Epithelial cell of prostate (primary cell): ENCODE measurements around the gene CACFD1.

Experiments used
- DNase-seq: peaks from one replicate; pipeline ENCODE4 v3.0.0-alpha.2; 2011; ENCODE audit warnings: low read depth, low spot score
- H3K27ac ChIP-seq: fragments of 450-650 bp; 2 replicates; pipeline ENCODE4 v1.5.1; 2017; ENCODE audit warnings: mild to moderate bottlenecking

CACFD1 gene

DNA sequence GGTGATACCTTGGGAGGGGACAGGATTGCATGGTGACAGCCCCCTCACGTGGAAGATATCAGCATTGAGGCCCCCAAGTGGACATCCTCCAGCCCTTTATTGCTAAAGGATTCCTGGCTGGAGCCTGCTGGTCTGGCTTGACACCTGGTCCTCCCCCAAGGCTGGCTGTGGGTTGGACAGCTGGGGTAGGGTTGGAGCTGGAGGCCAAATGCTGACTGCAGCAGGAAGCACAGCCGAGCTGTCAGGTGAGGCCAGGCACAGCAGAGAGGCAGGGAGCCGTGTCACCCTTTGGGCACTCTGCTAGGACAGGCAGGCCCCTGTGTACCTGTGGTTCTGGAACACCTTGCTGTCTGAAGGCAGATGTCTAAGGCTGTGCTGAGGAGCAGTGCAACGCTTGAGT lies 2.2 kb downstream of the CACFD1 start:
- no peak overlapping the region for H3K27ac ChIP-seq

DNA sequence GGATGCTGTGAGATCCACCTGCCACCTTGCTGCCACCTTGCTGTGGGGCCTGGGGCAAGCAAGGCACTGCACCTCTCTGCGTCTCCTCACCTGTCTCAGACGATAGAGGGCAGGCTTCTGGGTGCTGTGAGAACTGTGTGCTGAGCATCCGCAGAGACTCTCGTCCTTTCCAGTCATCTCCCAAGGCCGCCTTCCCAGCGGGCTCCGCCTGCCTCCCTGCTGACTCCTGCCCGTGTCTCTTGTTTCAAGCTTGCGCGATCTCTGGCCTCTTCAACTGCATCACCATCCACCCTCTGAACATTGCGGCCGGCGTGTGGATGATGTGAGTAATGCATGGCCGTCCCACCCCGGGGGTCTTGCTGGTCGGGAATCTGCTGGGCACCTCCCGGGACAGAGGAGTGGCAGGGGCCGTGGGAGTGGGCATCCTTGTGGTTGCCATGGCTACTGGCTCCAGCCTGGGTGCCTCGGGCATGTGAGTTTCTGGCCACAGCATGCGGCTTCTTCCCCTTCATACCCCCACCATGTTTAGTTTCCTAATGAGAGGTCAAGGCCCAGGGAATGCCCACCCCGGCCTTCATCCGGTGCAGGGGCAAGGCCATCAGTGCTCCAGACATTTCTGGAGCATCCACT lies 3.6 kb downstream of the CACFD1 start:
- no peak for DNase-seq
- H3K27ac ChIP-seq = no peak overlapping the region

More for the DNA sequence above, 2.2 kb downstream of the CACFD1 start:
- DNase-seq = no peak

DNA sequence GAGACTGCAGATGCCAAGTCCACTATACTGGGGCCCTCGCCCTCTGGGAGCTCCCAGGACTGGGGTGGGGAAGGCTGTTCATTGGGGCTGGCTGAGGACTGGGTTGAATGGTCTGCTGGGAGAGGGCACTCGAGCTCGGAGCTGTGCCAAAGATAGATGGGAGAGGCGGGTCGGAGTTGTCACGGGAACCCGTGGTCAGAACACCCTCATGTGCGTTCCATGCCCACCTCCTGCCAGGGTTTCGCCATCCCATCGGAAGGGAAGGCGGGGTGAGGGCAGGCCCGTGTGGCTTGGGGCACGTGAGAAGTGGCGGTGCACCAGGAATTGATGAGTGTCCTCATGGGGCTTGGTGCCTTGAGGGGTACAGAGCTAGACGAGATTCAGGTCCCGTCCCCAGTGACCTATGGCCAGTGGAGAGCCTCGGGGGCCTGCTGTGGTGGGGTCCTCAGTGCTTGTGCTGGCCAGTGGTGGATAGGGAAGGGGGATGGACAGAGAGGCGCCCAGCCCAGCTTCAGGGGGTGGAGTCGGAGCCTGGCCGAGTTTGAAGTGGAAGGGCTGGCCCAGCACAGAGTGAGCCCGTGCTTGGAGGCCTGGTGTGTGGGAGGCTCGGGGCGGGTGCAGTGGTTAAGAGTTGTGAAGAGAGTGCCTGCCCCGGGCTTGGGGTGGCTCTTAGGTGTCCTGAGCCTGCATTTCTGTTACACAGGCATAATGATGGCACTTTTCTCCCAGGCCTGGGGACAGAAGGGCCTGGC lies 4.3 kb downstream of the CACFD1 start:
- no peak overlapping the region for H3K27ac ChIP-seq
- no peak for DNase-seq

DNA sequence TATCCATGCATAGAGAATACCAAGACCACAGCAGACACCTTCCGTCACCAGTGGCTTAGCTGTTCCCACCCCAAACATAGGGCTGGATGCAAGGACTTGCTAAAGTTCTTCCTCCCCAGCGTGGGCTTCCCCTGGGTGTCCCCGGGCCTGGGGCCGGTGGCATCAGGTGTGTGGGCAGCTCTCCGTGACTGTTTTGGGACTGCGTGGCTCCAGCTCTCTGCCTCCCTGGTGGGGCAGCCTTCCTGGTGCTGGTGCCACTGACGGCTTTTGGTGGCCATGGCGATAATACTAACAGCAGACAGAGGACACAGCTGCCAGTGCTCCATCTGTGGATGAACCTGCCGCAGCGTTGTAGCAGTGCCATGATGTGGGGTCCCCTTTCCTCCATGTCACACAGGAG lies 4.9 kb downstream of the CACFD1 start:
- H3K27ac ChIP-seq = no peak overlapping the region
- no peak for DNase-seq

DNA sequence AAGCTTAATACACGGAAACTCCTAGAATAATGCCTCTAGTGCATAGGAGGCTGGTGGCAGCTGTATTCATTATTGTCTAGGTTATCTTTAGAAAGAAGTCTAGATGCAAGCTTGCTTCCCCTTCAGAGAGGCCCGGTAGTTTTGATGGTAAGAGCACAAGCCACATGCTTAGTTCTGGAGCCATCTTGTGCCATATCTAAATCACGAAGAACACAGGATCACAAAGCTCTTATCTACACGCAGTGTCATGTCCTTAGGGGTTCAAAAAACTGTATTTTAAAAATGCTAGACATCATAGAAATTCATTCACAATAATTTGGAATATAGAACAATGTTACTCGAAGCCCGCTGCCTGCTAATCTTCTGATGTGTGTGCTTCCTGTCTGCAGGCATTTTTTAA lies 6.2 kb downstream of the CACFD1 start:
- no peak for DNase-seq
- no peak overlapping the region for H3K27ac ChIP-seq

DNA sequence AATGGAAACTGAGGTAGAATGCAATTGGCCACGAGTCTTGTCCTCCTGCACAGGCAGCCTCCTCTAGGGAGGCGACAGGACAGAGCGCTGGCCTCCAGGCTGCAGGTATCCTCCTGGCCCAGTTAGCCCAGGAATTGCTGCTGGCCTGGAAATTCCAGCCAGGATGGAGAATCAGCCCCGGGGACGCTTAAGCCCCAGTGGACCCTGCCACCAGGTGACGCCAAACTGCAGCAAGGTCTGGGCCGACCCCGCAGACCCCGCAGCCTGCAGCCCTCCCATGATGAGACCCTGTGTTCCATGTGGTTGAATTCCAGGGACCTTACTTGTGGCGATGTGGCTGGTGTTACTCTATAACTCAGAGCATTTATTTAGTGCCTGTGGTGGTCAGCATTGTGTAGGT lies 7.3 kb downstream of the CACFD1 start:
- no peak overlapping the region for H3K27ac ChIP-seq
- no peak for DNase-seq

DNA sequence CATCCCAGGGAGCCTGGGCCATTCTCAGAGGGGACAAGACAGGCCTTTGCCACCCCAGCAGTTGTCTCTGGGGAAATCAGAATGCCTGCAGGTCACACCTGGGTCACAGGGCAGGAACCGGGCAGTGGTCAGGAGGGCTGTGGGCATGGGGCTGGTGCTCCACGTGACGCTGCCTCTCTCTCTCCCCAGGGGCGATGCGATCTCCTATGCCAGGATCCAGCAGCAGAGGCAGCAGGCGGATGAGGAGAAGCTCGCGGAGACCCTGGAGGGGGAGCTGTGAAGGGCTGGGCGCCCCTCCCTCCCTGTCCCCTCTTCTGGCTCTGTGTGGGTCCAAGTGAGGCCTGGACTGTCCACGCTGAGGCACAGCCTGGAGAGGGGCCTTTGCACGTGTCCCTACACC lies 8.6 kb downstream of the CACFD1 start:
- H3K27ac ChIP-seq = no peak overlapping the region
- DNase-seq = no peak

DNA sequence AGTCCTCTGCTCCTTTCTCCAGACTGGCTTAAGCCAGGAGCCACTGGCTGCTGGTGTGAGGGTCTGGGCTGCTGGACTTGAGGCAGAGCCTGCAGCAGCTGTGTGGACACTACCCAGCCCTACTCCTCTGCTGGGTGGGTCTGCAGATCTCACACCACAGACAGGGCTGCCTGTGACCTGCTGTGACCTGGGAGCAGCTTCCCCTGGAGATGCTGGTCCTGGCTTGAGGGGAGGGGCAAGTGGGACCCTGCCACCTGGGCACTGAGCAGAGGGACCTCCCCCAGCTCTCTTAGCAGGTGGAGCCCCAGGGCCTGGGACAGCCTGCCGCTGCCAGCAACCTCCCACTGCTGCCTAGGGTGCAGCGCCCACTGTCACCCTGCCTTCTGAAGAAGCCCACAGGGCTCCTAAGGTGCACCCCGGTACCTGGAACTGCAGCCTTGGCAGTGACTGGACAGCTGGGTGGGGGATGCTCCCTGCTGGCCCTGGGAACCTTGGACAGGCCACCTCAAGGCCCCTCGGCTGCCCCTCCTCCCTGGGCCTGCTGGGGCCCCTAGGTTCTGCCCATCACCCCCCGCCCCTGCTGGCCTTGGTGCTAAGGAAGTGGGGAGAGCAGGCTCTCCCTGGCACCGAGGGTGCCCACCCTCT lies 9.1 kb downstream of the CACFD1 start:
- no peak for DNase-seq
- no peak overlapping the region for H3K27ac ChIP-seq

DNA sequence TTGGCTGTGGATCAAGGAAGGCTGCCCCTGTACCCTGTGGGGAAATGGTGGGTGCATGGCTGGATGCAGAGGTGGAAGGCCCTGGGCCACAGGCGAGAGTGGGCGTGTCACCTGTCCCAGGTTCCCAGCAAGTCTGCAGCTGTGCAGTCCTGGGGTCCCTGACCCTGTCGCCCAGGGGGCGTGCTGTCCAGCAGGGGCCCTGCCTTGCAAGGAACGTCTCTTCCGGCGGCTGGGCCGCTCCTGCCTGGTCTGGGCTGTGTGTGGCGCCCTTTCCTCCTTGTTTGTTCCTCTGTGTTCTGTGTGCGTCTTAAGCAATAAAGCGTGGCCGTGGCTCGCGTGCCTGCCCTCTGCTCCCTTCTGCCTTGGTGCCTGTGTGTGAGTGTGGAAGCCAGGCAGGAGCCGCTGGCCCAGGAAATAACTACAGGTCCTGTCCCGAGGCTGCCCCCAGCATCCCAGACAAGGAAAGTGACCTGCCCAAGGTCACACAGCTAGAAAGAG lies 10.7 kb downstream of the CACFD1 start:
- no peak overlapping the region for H3K27ac ChIP-seq
- no peak for DNase-seq

DNA sequence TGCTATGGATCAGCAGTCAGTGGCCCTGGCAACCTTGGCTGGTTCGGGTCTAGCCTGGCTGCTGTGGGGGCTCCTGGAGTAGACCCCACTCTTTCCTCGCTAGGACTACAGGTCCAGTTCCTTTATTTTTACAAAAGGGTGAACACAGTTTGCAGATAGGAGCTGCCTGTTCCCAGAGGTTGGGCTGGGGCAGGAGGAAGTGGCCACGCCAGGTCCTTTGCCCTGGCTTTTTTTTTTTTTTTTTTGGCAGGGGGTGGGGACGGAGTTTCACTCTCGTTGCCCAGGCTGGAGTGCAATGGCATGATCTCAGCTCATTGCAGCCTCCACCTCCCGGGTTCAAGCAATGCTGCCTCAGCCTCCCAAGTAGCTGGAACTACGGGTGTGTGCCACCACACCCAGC lies 11.2 kb downstream of the CACFD1 start:
- no peak for DNase-seq
- no peak overlapping the region for H3K27ac ChIP-seq

DNA sequence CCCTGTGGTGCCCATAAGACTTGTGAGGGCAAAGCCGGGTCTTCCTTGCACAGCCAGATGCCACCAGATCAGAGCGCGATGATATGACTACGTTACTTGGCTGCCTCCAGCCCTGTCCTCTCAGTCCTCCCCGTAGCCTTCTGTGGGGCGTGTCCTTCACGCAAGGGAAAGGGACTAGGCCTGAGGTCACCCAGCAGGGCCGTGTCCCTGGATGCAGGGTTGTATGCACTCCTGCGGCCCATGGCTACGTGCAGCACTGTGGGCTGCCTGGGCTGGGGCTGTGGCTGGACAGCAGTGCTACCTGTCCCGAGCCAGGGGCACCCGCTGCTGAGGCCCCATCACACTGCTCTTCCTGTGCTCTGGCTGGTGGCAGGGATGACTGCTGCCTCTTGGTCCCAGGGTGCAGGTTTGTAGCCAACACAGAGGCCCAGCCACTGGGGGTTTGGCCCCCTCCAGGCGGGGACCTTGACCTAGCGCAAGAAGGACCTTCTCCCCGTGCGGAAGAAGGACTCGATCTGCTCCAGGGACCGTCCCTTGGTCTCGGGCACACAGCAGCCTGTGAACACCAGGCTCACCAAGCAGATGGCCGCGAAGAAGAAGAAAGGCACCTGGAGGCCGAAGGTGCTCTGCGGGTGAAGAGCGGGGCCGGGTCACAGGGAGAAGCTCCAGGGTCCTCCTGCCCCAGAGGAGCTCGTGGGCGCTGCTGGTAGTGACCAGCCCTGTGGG lies 11.9 kb downstream of the CACFD1 start:
- H3K27ac ChIP-seq = no peak overlapping the region
- no peak for DNase-seq

DNA sequence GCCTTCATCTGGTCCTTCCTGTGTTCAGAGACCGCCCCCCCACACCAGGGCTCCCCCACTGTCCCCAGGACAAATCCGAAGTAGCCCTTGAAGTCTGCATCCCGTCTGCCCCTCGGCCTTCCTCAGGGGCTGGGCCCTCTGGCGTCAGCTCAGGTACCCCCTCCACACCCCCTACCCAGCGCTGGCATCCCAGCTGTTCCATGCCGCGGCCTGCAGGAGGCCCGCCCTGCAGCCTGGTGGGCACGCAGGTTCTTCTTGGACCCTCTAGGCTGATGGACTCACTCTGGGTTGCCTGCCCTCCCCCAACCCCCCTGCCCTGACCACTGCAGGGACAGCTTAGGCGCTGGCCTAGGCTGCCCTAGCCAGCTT lies 12.5 kb downstream of the CACFD1 start:
- no peak for DNase-seq
- H3K27ac ChIP-seq = no peak overlapping the region

DNA sequence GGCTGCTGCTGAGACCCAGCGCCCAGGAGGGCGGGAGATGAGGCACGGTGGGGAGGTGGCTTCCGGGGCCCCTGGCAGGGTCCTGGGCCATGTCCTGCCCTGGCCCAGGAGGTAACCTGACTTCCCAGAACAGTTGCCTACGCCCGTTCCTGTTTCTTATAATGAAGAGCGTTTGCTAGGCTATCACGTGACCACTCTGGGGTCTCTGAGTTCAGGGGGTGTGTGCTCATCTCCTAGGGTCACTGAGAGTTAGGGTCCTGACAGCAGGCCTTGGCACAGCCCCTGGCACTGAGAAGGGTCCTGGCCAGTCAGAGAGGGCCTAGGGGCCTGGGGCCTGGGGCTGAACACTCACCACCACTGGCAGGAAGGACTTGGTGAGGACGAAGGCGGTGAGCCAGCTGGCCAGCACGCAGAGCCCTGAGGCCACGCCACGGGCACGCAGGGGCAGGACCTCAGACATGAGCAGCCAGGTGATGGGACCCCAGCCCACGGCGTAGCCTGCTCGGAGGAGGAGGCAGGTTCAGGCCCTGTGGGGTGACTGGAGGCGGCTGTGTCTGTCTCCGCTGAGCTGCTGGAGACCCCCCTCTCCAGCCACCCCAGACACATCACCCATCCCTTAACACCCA lies 13.1 kb downstream of the CACFD1 start:
- DNase-seq = no peak

DNA sequence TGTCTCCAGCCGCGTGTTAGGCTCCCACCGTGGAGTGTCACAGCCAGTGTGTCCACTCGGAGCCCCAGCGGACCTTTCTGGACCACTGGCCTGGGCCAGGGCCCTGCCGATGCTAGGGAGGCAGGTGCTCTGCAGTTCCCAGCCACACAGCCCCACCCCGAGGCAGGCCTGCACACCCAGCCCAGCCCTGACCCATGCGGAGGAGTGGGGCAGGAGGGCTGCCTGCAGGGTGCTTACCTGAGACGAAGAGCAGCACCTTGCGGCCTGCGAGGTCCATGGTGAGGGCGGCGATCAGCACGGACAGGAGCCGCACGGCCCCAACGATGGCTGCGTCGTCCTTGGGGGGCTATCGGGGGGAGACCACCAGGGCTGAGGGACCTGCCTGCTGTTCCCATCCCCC lies 14.0 kb downstream of the CACFD1 start:
- no peak overlapping the region for H3K27ac ChIP-seq
- no peak for DNase-seq

More for the DNA sequence above, 13.1 kb downstream of the CACFD1 start:
- no peak overlapping the region for H3K27ac ChIP-seq

DNA sequence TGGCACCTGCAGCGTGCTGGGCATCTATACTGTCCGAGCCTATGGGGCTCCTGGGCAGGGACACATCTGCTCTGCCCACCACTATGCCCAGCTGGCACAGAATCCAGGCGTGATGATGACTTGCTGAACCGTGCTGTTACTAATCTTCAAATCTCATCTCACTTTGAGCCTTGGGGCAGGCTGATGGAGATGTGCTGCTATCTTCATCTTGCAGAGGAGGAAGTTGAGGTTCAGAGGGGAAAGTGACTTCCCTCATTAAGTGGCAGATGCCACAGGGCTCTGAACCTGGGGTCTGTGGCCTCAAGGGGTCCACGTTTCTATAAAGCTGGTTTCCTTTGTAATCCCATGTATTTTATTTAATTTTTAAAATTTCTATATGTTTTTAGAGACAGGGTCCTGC lies 14.4 kb downstream of the CACFD1 start:
- H3K27ac ChIP-seq = no peak overlapping the region
- no peak for DNase-seq

DNA sequence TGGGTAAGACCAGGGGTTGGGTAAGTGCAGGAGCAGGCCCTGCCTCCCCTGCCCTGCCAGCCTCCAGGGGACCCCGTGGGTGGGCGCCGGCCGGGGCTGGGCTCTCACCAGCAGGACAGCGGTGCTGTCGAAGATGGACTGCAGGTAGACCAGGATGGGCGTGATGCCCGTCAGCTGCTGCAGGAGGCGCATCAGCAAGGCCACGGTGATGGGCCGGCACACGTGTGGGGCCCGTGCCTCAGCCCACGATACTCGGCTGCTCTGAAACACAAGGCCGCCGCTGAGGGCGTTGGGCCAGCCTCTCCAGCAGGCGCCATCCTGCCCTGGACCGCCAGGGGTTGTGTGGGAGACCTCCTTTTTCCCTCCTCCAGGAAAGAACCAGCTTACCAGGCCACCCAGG lies 15.1 kb downstream of the CACFD1 start:
- DNase-seq = no peak
- H3K27ac ChIP-seq = no peak overlapping the region

DNA sequence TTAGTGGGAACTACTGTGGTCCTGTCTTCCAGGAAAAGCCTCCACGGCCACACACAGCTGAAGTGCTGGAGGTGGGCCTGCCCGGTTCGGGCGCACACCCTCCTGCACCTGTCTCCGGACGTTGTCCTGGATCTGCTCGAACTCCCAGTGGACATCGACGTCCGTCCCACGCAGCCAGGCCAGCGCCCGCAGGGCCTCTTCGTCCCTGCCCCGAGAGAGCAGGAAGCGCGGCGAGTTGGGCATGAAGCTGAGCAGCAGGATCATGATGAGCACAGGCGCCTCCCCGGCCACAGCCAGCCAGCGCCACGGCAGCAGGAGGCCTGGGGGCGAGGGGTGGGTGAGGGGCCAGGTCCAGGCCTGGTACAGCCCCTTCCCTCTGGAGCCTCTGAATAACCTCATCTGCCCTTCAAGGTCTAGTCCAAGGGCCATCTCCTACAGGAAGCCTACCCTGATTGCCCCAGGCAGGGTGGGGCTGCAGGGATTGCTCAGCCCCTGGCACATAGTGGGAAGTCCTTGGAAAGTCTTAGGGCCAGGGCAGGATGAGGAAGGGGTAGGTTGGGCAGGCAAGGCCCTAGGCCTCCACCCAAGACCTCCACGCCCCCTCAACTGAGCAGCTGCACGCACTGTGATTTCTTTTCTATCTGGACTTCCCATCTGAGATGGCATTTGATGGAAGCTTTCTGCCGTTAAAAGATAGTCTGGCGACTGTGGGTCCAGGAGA lies 15.7 kb downstream of the CACFD1 start:
- H3K27ac ChIP-seq = no peak overlapping the region
- no peak for DNase-seq

DNA sequence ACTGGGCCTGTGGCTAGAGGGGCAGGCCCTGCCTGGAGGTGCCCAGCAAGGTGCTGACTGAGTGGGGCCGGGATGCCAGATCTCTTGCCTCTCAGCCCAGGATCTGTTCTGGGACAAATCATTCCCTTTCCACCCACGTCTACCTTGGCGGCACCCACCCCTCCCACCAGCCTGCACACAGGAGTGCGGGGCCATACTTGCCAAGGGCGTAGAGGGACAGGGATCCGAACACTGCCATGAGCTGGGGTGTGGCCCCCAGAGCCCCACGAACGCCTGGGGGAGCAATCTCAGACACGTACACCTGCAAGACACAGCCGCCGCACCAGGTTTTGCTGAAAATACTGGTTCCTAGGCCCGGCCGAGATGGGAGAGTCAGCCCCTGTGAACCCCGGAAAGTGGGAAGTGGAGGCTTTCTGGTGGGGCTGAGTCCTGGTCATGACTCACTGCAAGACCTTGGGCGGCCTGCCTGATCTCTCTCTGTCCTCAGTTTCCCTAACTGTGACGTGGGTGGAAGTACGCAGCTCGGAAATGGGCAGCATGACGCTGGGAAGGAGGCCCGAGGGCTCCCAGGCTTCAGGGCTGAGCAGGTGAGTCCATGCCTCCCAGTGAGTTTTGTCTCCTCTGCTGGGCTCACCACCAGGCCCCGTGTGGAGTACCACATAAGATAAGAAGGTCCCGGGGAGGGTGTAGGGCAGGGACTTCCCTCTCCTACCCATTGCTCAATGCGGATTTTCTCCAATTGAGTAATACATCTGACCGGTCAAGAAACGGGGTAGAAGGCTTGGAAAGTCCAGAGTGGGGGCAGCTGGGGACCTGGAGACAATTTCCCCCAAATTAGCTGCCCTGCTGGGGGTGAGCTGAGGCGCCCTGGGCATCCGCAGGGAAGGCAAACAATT lies 16.5 kb downstream of the CACFD1 start:
- no peak overlapping the region for H3K27ac ChIP-seq
- DNase-seq = no peak

DNA sequence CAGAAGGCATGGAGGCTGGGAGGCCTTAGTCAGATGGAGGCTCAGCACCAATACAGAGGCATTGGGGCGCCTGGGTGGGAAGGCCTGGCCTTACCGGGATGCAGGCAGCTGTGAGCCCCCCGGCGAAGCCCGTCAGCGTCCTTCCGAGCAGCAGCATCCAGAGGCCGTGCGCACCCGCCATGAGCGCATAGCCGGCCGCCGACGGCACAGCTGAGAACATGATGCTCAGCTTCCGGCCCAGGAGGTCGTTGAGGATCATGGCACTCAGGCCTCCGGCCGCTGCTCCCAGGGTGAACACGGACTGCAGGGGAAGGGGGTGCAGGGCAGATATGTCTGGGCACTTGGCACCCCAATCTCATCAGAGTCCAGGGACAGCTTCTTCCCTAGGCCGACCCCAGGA lies 17.2 kb downstream of the CACFD1 start:
- no peak overlapping the region for H3K27ac ChIP-seq
- no peak for DNase-seq
